GM12872 (cell line): ENCODE results near the gene VILL.

ENCODE experiments used
- TF ChIP-seq, protein P1 (sequence below): IDR thresholded peaks from 3 replicates; pipeline ENCODE4 v1.5.1; 2011; ENCODE audit warnings: low read depth, mild to moderate bottlenecking, low read length, moderate library complexity; ENCODE audit not compliant: insufficient read depth

Gene VILL

DNA sequence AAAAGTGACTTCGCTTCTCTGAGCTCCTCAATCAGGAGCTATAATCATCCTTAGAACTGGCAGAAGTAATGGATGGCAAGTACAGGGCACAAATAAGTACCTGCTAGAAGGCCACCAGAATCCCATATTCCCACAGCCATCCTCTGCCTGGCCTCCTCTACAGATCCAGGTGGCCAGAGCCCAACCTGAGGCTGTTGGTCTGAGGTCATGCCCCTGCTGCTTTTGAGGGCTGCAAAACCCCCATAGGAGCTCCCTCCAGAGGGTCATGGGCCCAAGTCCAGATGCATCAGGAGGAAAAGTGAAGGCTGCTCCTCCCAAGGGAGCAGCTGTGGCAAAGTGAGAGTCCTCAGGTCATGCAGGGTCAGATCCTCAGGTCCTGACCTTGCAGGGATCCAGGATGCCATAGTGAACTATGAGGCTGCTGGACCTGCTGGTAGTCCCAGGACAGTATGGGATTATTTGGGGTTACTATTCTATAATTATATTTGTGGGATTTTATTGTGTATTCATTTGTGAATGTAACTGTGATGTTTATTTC, 41.8 kb downstream of the VILL start:
- TF ChIP-seq, protein P1, sequence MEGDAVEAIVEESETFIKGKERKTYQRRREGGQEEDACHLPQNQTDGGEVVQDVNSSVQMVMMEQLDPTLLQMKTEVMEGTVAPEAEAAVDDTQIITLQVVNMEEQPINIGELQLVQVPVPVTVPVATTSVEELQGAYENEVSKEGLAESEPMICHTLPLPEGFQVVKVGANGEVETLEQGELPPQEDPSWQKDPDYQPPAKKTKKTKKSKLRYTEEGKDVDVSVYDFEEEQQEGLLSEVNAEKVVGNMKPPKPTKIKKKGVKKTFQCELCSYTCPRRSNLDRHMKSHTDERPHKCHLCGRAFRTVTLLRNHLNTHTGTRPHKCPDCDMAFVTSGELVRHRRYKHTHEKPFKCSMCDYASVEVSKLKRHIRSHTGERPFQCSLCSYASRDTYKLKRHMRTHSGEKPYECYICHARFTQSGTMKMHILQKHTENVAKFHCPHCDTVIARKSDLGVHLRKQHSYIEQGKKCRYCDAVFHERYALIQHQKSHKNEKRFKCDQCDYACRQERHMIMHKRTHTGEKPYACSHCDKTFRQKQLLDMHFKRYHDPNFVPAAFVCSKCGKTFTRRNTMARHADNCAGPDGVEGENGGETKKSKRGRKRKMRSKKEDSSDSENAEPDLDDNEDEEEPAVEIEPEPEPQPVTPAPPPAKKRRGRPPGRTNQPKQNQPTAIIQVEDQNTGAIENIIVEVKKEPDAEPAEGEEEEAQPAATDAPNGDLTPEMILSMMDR = no peak

DNA sequence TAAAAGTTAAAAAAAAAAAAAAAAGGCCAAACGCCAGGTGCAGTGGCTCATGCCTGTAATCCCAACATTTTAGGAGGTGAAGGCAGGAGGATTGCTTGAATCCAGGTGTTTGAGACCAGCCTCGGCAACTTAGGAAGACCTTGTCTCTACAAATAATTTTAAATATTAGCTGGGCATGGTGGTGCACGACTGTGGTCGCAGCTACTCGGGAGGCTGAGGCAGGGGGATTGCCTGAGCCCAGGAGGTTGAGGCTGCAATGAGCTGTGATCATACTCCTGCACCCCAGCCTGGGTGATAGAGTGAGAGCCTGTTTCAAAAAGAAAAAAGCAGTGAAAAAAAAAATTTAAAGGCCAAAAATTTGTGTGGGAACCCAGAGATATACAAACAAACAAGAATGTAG, 45.7 kb downstream of the VILL start:
- TF ChIP-seq, protein P1 = no peak

DNA sequence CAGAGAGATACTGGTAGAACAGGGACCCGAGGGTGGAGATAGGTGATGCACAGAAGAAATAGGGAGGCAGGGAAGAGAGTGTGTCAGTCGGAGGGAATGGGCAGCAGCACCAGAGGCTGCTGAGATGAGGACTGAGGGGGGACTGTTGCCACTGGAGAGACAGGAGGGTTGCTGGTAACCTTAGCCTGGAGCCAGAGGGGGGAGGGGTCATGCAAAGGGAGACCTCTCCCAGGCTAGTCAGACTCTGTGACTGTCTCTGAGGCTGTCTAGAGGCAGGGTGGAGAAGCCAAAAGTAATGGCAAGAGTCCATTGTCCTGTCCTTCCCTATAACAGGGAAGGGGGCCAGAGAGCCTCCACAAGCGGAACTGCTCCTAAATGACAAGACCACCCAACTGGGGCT, 46.3 kb downstream of the VILL start:
- TF ChIP-seq, protein P1 = no peak

DNA sequence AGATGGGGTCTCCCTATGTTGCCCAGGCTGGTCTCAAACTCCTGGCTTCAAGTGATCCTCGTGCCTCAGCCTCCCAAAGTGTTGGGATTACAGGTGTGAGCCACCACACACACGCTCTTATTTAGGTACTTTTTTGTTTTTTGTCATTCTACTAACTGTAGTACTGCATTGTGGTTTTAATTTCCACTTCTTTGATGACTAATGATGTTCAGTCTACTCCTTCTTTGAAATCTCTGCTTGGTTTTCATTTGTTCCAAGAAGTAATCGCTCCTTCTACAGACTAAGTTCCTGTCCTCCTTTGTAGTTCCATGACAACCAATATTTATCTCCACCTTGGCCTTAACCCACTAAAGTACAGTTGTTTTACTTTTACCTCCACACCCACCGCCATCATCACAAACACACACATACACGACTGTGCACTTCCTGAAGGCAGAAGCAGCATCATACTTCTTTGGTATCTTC, 47.9 kb downstream of the VILL start:
- TF ChIP-seq, protein P1 = no peak

DNA sequence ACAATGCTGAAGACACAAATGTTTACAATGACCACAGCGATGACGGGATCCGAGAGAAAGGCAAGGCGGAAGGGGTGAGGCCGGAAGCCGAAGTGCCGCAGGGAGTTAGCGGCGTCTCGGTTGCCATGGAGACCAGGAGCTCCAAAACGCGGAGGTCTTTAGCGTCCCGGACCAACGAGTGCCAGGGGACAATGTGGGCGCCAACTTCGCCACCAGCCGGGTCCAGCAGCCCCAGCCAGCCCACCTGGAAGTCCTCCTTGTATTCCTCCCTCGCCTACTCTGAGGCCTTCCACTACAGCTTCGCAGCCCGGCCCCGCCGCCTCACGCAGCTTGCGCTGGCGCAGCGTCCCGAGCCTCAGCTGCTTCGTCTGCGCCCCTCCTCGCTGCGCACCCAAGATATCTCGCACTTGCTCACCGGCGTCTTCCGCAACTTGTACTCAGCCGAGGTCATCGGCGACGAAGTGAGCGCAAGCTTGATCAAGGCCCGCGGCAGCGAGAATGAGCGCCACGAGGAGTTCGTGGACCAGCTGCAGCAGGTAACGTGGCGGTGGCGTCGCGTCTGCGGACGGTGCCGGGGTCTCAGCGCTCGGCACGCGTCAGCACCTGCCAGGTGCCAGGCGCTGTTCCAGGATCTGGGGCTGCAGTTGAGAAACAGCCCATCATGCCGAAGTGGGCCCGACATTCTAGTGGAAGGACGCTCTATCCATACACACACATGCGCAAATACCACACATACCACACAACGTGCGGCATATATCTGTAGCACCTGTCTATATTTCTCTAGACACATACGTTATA, 48.7 kb downstream of the VILL start, which contains the start of gene DLEC1:
TSS of gene DLEC1 (plus strand) at position 108 of the 798 bp plus-strand sequence. CDS start at position 126, 18 bp downstream.
- TF ChIP-seq, protein P1 = no peak

DNA sequence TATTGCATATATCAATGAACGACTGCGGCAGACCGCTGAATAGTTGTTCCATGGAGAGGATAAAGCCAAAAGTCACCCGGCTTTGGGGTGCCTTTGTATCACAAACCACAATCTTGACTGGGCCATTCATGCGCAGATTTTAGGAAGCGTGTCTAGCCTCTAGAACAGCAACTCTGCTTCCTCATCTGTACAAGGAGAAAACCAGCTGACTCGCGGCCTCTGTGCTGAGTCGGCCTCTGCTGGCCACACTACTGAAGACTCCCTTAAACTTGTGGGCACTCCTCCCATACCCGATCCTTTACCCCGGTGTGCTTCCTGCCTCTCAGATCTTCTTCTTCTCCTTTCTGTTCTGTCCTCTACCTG, 49.3 kb downstream of the VILL start:
- TF ChIP-seq, protein P1 = peak; percentile 44; the same call in 1 of the 3 replicates

DNA sequence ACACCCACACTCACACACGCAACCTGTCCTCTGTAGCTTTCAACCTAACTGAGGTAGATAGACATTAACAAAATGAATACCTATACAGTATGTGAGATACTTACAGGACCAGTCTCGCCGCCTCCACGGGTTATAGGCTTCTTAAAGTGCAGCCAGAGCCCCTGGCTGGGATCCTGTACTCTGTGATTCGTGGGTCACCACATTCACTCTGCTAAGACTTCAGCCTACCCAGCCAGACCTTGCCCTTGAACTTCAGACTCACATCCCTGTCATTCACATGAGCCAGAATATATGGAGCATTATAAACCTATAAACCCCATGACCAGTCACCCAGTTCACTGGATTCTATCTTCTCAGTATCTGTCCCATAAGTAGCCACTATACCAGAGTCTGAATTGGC, 49.8 kb downstream of the VILL start:
- TF ChIP-seq, protein P1 = no peak
